WTC11 (cell line): ENCODE data around the gene WDR54. TPM values are rescaled to one million over a fixed set of nuclear protein-coding genes. Genes with fewer than 3 reads are reported as not detected.

Experiments
- ATAC-seq: fragments of 200-7000 bp; cut with Tn5 transposase; 2 replicates; pipeline ENCODE4 v1.10.0; 2021; ENCODE audit warnings: mild to moderate bottlenecking, moderate library complexity
- CTCF ChIA-PET: fragments of 300-600 bp; sonication (Branson Sonifier 250); formaldehyde crosslinking; loops from one replicate; lab custom pipeline; 2021; ENCODE audit warnings: antibody characterized with exemption; lab: Charles Lee
- POLR2A ChIA-PET: fragments of 350-600 bp; sonication (Branson Sonifier 250); formaldehyde crosslinking; loops from one replicate; lab custom pipeline; 2021; ENCODE audit warnings: antibody characterized with exemption; lab: Charles Lee
- DNase-seq: peaks from one replicate; pipeline ENCODE4 v3.0.0; 2021; ENCODE audit warnings: low spot score
- H3K27ac Mint-ChIP-seq: 2 replicates; pipeline ENCODE4 v1.8.0; 2021; ENCODE audit warnings: mixed read lengths
- H3K27me3 Mint-ChIP-seq: 2 replicates; pipeline ENCODE4 v1.8.0; 2021; ENCODE audit warnings: low read depth, mild to moderate bottlenecking, moderate library complexity, mixed read lengths
- H3K36me3 Mint-ChIP-seq: 2 replicates; pipeline ENCODE4 v1.8.0; 2021; ENCODE audit warnings: mixed read lengths
- H3K4me1 Mint-ChIP-seq: 2 replicates; pipeline ENCODE4 v1.8.0; 2022; ENCODE audit warnings: mixed read lengths
- H3K4me3 Mint-ChIP-seq: 2 replicates; pipeline ENCODE4 v1.8.0; 2021; ENCODE audit warnings: mild to moderate bottlenecking, moderate library complexity, mixed read lengths
- H3K9me3 Mint-ChIP-seq: 2 replicates; pipeline ENCODE4 v1.8.0; 2021; ENCODE audit warnings: mixed read lengths
- AFF4 ChIP-seq: sonication (generic); formaldehyde crosslinking; IDR thresholded peaks from 2 replicates; pipeline ENCODE4 v1.8.1; 2023; ENCODE audit warnings: mild to moderate bottlenecking, missing genetic modification reagents, borderline replicate concordance
- AR ChIP-seq: fragments of 250-450 bp; sonication (Bioruptor Pico); IDR thresholded peaks from 2 replicates; pipeline ENCODE4 v1.9.0; 2021; ENCODE audit warnings: mild to moderate bottlenecking
- ATF2 ChIP-seq: sonication (generic); formaldehyde crosslinking; IDR thresholded peaks from 2 replicates; pipeline ENCODE4 v1.8.1; 2022; ENCODE audit warnings: low read depth, missing genetic modification reagents, borderline replicate concordance
- ATF3 ChIP-seq: sonication (generic); formaldehyde crosslinking; conservative IDR thresholded peaks from 2 replicates; pipeline ENCODE4 v1.8.1; 2022; ENCODE audit warnings: mild to moderate bottlenecking, missing genetic modification reagents
- CBFB ChIP-seq: sonication (generic); formaldehyde crosslinking; IDR thresholded peaks from 2 replicates; pipeline ENCODE4 v1.8.1; 2022; ENCODE audit warnings: mild to moderate bottlenecking, low read depth, missing genetic modification reagents
- CREM ChIP-seq: sonication (generic); formaldehyde crosslinking; IDR thresholded peaks from 2 replicates; pipeline ENCODE4 v1.8.1; 2022; ENCODE audit warnings: mild to moderate bottlenecking, missing genetic modification reagents, moderate library complexity
- GTF2I ChIP-seq: fragments of 250-450 bp; sonication (Bioruptor Pico); conservative IDR thresholded peaks from 2 replicates; pipeline ENCODE4 v1.4.0; 2021; ENCODE audit warnings: mild to moderate bottlenecking
- JUN ChIP-seq: sonication (generic); formaldehyde crosslinking; IDR thresholded peaks from 2 replicates; pipeline ENCODE4 v1.8.0; 2023; ENCODE audit warnings: mild to moderate bottlenecking, missing genetic modification reagents
- KAT7 ChIP-seq: sonication (generic); formaldehyde crosslinking; IDR thresholded peaks from 2 replicates; pipeline ENCODE4 v1.8.1; 2023; ENCODE audit warnings: missing genetic modification reagents, mild to moderate bottlenecking, borderline replicate concordance
- NFE2L1 ChIP-seq: sonication (generic); formaldehyde crosslinking; IDR thresholded peaks from 2 replicates; pipeline ENCODE4 v1.8.1; 2023; ENCODE audit warnings: missing genetic modification reagents
- RELA ChIP-seq: sonication (generic); formaldehyde crosslinking; IDR thresholded peaks from 2 replicates; pipeline ENCODE4 v1.8.1; 2022; ENCODE audit warnings: missing genetic modification reagents, mild to moderate bottlenecking, borderline replicate concordance
- SOX15 ChIP-seq: fragments of 250-450 bp; sonication (Bioruptor Pico); IDR thresholded peaks from 2 replicates; pipeline ENCODE4 v1.9.0; 2021; ENCODE audit warnings: mild to moderate bottlenecking
- TEAD1 ChIP-seq: sonication (generic); formaldehyde crosslinking; IDR thresholded peaks from 2 replicates; pipeline ENCODE4 v1.8.0; 2022; ENCODE audit warnings: mild to moderate bottlenecking, missing genetic modification reagents
- ZBTB21 ChIP-seq: sonication (generic); formaldehyde crosslinking; IDR thresholded peaks from 2 replicates; pipeline ENCODE4 v1.8.1; 2023; ENCODE audit warnings: mild to moderate bottlenecking, missing genetic modification reagents, borderline replicate concordance
- ZNF317 ChIP-seq: sonication (generic); formaldehyde crosslinking; IDR thresholded peaks from 2 replicates; pipeline ENCODE4 v1.8.1; 2023; ENCODE audit warnings: low read depth, mild to moderate bottlenecking, moderate library complexity, missing genetic modification reagents, borderline replicate concordance
- ZNF425 ChIP-seq: fragments of 250-450 bp; sonication (Bioruptor Pico); conservative IDR thresholded peaks from 2 replicates; pipeline ENCODE4 v1.9.0; 2021; ENCODE audit warnings: mild to moderate bottlenecking
- total RNA-seq: library from RNA; stranded (reverse); gene quantifications from 3 replicates; pipeline ENCODE4 v1.2.3, GENCODE V29; 2021

WDR54 gene
- total RNA-seq, 1 experiment from 2014 or later: 55.2 TPM

- TF ChIP-seq AFF4 (CRISPR knock-in tag): no peak
- TF ChIP-seq JUN: no peak
- TF ChIP-seq ATF2 (CRISPR knock-in tag): no peak
- TF ChIP-seq ZNF425: no peak
- Mint-ChIP-seq H3K4me3 (no peak overlapping the region), H3K36me3 (no peaks in the 10 kb centered on the region), H3K27ac (no peak overlapping the region), H3K9me3 (no peaks in the 10 kb centered on the region), H3K27me3 (peaks cover 73% of the 10 kb centered on the region), H3K4me1 (peaks cover 19% of the 10 kb centered on the region)
- CTCF ChIA-PET: interaction anchor here (2.4 kb wide), 1 partner anchor 26 kb away, joined by 14 read pairs; no protein-coding TSS in a partner anchor
- ATAC-seq (no peak), DNase-seq (no peak)
- POLR2A ChIA-PET: no interaction called here
Measured at GRCh38 chr2:74417197-74417596, 4.3 kb upstream of the WDR54 start.

GRCh38 chr2:74417763-74418162, 3.8 kb upstream of the WDR54 start:
- H3K27me3 Mint-ChIP-seq: peaks cover 74% of the 10 kb centered on the region

GRCh38 chr2:74418312-74418711, 3.2 kb upstream of the WDR54 start:
- ChIA-PET CTCF (interaction anchor here (1.0 to 1.4 kb wide), 2 partner anchors 27 to 83 kb away, joined by 3 to 4 read pairs; no protein-coding TSS in a partner anchor), POLR2A (no interaction called here)
- Mint-ChIP-seq H3K27ac (no peak overlapping the region), H3K4me1 (peaks cover 27% of the 10 kb centered on the region), H3K9me3 (no peaks in the 10 kb centered on the region), H3K27me3 (peaks cover 74% of the 10 kb centered on the region), H3K4me3 (no peak overlapping the region), H3K36me3 (peaks cover 3% of the 10 kb centered on the region; the same call in 1 of the 2 replicates)
- ATAC-seq: no peak
- no peak for DNase-seq
- TF ChIP-seq GTF2I (CRISPR knock-in tag) (no peak), ZBTB21 (CRISPR knock-in tag) (no peak), CBFB (CRISPR knock-in tag) (no peak), TEAD1 (CRISPR knock-in tag) (no peak), KAT7 (no peak), ZNF425 (no peak), ATF3 (CRISPR knock-in tag) (no peak), CREM (CRISPR knock-in tag) (no peak), RELA (CRISPR knock-in tag) (no peak)

More at GRCh38 chr2:74417763-74418162, 3.8 kb upstream of the WDR54 start:
- Mint-ChIP-seq H3K27ac (no peak overlapping the region), H3K36me3 (no peaks in the 10 kb centered on the region), H3K4me3 (no peak overlapping the region), H3K9me3 (no peaks in the 10 kb centered on the region), H3K4me1 (peaks cover 23% of the 10 kb centered on the region)
- CTCF ChIA-PET: interaction anchor here (1.0 to 1.4 kb wide), 2 partner anchors 26 to 83 kb away, joined by 3 to 4 read pairs; no protein-coding TSS in a partner anchor
- no peak for TF ChIP-seq AR
- TF ChIP-seq ZNF317: no peak
- no peak for TF ChIP-seq NFE2L1 (CRISPR knock-in tag)
- no peak for TF ChIP-seq SOX15 (CRISPR knock-in tag)
- no peak for ATAC-seq
- DNase-seq: no peak
- POLR2A ChIA-PET: no interaction called here
